ENCODE results near the gene DENND1A.

DENND1A gene

DNA sequence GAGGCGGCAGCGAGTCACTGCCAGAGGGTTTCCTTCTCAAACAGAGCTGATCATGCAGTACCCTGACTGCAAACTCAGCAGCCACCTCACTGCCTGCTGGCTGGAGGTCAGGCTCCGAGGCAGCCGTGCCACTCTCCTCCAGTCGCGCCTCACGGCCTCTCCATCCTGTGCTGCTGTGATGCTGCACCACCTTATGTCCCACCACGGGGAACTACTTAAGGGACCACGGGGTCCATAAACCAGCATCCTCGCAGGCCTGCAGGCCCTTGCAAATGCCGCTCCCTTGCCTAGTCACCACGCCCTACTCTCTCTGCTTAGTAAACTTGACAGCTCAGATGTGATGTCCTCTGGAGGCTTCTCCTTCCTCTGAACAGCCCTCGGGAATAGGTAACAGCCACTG is 474.7 kb downstream of the DENND1A start:
- H3K36me3 ChIP-seq (ENCODE audit: control insufficient read depth, insufficient read depth, low read length), result no peaks in the 10 kb centered on the region
- H3K4me3 ChIP-seq (ENCODE audit: low read depth, low read length), result no peak overlapping the region
- H3K27me3 ChIP-seq (ENCODE audit: control insufficient read depth, insufficient read depth, low read length), result no peaks in the 10 kb centered on the region
- H3K9ac ChIP-seq (ENCODE audit: low read depth, low read length), result no peak overlapping the region
- H3K4me1 ChIP-seq (ENCODE audit: control insufficient read depth, insufficient read depth, low read length), result no peaks in the 10 kb centered on the region
- no peaks in the 10 kb centered on the region for H3K9me3 ChIP-seq (ENCODE audit: control insufficient read depth, insufficient read depth, low read length)
- H3K27ac ChIP-seq (ENCODE audit: low read depth, low read length), result no peak overlapping the region

DNA sequence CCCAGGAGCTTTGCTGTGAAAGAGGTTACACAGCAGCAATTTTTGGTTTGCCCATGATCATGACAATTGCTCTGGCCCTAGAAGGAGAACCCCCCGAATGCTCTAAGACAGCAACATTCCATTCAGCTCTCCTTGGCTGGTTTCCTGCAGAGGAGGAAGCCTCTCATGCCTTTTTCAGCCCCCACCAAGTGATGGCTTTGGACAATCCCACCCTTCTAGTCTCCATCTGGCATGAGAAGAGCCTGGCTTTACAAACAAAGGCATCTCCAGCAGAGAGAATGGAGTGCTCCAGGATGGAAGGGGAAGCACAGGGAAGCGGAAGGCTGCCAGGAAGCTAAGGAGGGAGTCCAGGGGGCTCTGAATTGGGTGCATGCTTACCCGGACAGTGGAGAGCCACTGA is 475.6 kb downstream of the DENND1A start:
- no peak overlapping the region for H3K27ac ChIP-seq (ENCODE audit: low read depth, low read length)
- no peak overlapping the region for H3K4me3 ChIP-seq (ENCODE audit: low read depth, low read length)
- H3K27me3 ChIP-seq (ENCODE audit: control insufficient read depth, insufficient read depth, low read length), result no peaks in the 10 kb centered on the region
- H3K9me3 ChIP-seq (ENCODE audit: control insufficient read depth, insufficient read depth, low read length), result no peaks in the 10 kb centered on the region
- no peaks in the 10 kb centered on the region for H3K4me1 ChIP-seq (ENCODE audit: control insufficient read depth, insufficient read depth, low read length)
- no peak overlapping the region for H3K9ac ChIP-seq (ENCODE audit: low read depth, low read length)
- H3K36me3 ChIP-seq (ENCODE audit: control insufficient read depth, insufficient read depth, low read length), result no peaks in the 10 kb centered on the region

DNA sequence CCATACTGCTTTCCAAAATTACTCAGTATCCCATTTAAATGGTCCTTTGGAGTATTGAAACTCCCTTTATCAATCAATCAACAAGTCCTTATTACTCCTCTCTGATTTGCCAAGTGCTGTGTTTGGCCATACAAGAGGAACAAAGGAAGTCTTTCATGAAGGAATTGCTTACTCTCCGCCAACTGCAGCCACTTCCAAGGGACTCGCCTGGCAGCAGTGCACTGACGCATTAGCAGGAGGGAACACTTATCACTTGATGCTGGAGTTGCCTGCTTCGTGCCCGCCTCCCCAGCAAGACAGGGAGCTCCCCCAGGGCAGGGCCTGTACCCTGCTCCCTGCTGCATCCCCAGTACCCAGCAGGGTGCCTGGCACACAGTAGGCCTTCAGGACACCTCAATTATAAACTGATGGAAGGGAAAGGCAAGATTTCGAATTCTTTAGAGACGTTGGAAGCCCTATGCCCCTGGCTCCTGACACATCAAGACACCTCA is 476.1 kb downstream of the DENND1A start:
- H3K4me1 ChIP-seq (ENCODE audit: control insufficient read depth, insufficient read depth, low read length), result no peaks in the 10 kb centered on the region
- no peak overlapping the region for H3K9ac ChIP-seq (ENCODE audit: low read depth, low read length)
- H3K27ac ChIP-seq (ENCODE audit: low read depth, low read length), result no peak overlapping the region
- no peaks in the 10 kb centered on the region for H3K9me3 ChIP-seq (ENCODE audit: control insufficient read depth, insufficient read depth, low read length)
- no peaks in the 10 kb centered on the region for H3K36me3 ChIP-seq (ENCODE audit: control insufficient read depth, insufficient read depth, low read length)
- H3K4me3 ChIP-seq (ENCODE audit: low read depth, low read length), result no peak overlapping the region
- H3K27me3 ChIP-seq (ENCODE audit: control insufficient read depth, insufficient read depth, low read length), result no peaks in the 10 kb centered on the region

DNA sequence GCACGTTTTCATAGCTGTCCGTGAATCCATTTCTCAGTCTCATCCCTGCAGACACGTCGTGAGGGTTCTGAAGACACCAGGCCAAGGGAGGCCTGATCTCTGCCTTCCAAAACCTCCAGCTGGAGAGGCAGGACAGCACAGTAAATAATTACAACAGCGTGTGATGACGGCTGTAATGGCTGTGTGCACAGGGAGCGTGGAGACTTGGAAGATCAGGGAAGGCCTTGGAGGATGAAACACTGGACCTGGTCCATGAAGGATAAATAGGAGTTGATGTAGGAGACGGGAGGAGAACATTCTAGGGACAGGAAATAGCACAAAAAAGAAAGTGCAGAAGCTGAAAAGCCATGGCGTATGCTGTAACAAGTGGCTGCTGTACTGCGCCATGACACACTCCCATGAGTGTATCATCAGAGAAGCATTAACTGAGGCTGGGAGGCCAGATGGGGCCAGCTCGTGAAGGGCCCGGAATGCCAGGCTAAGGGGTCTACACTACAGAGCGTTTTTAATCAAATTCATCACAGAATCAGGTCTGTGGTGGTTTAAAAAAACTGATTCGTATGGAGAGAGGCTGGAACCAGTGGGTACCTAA is 476.8 kb downstream of the DENND1A start:
- H3K9ac ChIP-seq (ENCODE audit: low read depth, low read length), result no peak overlapping the region
- H3K27me3 ChIP-seq (ENCODE audit: control insufficient read depth, insufficient read depth, low read length), result no peaks in the 10 kb centered on the region
- H3K4me3 ChIP-seq (ENCODE audit: low read depth, low read length), result no peak overlapping the region
- H3K36me3 ChIP-seq (ENCODE audit: control insufficient read depth, insufficient read depth, low read length), result no peaks in the 10 kb centered on the region
- H3K4me1 ChIP-seq (ENCODE audit: control insufficient read depth, insufficient read depth, low read length), result 0 out of 2 replicates have a peak, but pooled peaks cover under 1% of the 10 kb centered on the region
- no peaks in the 10 kb centered on the region for H3K9me3 ChIP-seq (ENCODE audit: control insufficient read depth, insufficient read depth, low read length)
- H3K27ac ChIP-seq (ENCODE audit: low read depth, low read length), result no peak overlapping the region

DNA sequence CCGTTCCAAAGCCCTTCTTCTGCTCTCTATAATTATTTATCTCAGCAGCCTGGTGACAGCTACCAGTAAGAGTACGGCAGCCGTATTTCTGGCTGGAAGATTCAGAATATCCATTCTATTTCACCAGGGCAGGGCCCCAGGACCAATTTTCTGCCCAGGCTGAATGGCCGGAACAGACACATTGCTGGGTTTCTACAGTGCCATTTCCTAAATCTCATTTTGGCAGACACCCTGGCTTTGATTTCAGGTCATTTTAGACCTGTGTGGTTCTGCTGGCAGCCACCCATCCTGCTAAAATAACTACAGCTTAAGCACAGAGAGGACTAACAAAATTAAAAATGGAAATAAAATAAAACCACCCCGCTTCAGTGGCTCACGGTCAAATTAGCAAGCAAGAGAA is 478.9 kb downstream of the DENND1A start:
- Histone ChIP-seq H3K27ac (ENCODE audit: low read depth, low read length) (no peak overlapping the region), H3K4me1 (ENCODE audit: control insufficient read depth, insufficient read depth, low read length) (0 out of 2 replicates have a peak, but pooled peaks cover 4% of the 10 kb centered on the region), H3K36me3 (ENCODE audit: control insufficient read depth, insufficient read depth, low read length) (no peaks in the 10 kb centered on the region), H3K27me3 (ENCODE audit: control insufficient read depth, insufficient read depth, low read length) (no peaks in the 10 kb centered on the region), H3K9me3 (ENCODE audit: control insufficient read depth, insufficient read depth, low read length) (no peaks in the 10 kb centered on the region), H3K4me3 (ENCODE audit: low read depth, low read length) (no peak overlapping the region), H3K9ac (ENCODE audit: low read depth, low read length) (no peak overlapping the region)

DNA sequence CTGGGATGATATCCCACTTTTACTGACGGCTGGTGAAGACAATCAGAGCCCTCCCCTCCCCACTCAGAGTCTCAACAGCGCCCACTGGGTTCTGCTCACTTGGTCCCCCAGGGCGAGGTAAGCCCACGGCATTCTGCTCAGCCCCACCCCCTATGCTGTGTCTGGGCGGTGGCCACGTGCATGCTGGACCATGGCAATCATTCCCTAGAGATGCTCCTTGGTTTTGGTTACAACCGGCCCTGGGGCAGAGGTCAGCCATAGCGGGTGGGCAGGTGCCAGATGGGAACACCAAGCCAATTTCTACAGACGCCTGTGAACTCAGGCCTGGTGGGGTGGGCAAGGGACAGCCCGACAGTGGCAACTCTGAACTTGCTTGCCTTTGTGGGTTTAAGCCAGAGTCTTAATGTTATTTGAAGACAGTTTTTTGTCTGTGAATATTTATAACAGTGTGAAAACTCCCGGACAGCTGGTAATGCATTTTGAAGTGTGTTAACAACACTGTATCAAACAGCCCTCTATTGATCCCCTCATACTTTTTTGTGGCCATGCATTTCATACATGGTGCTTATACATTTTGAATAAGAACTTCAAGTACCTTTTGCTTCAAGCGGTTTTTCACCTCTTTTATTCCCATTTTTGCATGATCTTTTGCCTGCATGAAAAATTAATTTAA is 479.7 kb downstream of the DENND1A start:
- Histone ChIP-seq H3K27ac (ENCODE audit: low read depth, low read length) (no peak overlapping the region), H3K27me3 (ENCODE audit: control insufficient read depth, insufficient read depth, low read length) (no peaks in the 10 kb centered on the region), H3K9ac (ENCODE audit: low read depth, low read length) (no peak overlapping the region), H3K4me3 (ENCODE audit: low read depth, low read length) (no peak overlapping the region), H3K4me1 (ENCODE audit: control insufficient read depth, insufficient read depth, low read length) (0 out of 2 replicates have a peak, but pooled peaks cover 4% of the 10 kb centered on the region), H3K9me3 (ENCODE audit: control insufficient read depth, insufficient read depth, low read length) (no peaks in the 10 kb centered on the region), H3K36me3 (ENCODE audit: control insufficient read depth, insufficient read depth, low read length) (no peaks in the 10 kb centered on the region)

DNA sequence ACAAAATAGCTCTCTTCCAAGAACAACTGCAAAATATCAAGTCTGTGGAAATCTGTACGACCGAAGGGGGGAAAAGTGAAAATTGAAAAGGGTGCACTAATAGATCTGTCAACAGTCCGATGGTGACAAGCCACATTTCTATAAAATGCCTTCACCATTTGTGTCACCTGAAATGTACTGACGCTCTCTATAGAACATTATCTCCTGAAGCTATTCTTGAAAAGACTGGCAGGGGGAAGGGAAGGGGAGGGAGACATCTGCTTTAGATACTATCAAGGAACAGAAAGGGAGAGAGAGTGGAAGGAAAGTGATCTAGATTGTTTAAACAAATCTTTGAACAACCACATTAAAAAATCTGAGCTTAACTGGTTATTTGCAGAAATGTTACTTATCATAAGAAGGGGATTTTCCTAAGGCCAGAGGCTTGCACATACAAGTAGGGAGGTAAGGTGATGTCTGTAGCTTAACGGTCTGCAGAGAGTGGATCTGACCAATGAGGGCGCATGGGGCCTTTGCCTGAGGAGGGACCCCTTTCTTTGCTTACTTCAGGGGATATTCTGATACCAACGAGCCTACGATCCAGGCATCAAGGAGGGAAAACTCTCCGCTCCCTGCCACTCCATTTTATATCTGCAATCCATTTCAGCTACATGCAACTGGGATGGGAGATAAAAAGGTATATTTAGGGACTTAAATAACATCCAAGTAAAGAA is 481.8 kb downstream of the DENND1A start:
- Histone ChIP-seq H3K27ac (ENCODE audit: low read depth, low read length) (no peak overlapping the region), H3K9me3 (ENCODE audit: control insufficient read depth, insufficient read depth, low read length) (no peaks in the 10 kb centered on the region), H3K9ac (ENCODE audit: low read depth, low read length) (no peak overlapping the region), H3K4me1 (ENCODE audit: control insufficient read depth, insufficient read depth, low read length) (0 out of 2 replicates have a peak, but pooled peaks cover 4% of the 10 kb centered on the region), H3K27me3 (ENCODE audit: control insufficient read depth, insufficient read depth, low read length) (no peaks in the 10 kb centered on the region), H3K36me3 (ENCODE audit: control insufficient read depth, insufficient read depth, low read length) (no peaks in the 10 kb centered on the region), H3K4me3 (ENCODE audit: low read depth, low read length) (no peak overlapping the region)

DNA sequence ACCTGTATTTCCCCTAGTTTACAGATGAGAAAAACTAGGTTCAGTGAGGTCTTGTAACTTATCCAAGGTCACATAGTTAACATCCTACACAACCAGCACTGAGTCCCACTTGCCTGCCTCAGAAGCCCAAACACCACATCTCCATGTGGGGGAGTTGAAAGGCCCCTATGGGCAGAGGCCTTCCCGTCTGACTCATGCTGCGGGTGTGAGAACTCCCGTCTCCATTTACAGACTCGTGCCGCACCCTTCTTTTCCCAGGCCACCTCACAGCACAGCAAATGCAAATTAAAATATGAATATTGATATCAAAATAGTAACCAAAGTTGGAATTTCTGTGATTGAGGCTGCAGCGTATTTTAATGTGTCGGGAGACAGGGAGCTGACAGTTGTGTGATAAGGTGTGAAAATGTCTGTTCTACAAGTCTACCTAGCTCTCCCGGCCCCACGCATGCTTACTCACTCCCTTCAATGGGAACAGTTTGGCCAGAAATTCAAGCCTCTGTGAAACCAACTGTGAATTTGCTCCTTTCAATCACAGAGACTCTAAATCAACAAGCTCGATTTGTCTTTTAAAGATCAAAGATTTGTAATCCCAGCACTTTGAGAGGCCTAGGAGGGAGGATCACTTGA is 483.8 kb downstream of the DENND1A start:
- no peaks in the 10 kb centered on the region for H3K9me3 ChIP-seq (ENCODE audit: control insufficient read depth, insufficient read depth, low read length)
- no peaks in the 10 kb centered on the region for H3K27me3 ChIP-seq (ENCODE audit: control insufficient read depth, insufficient read depth, low read length)
- peak overlapping the region; percentile 26 for H3K27ac ChIP-seq (ENCODE audit: low read depth, low read length)
- H3K4me1 ChIP-seq (ENCODE audit: control insufficient read depth, insufficient read depth, low read length), result 0 out of 2 replicates have a peak, but pooled peaks cover 4% of the 10 kb centered on the region
- no peak overlapping the region for H3K9ac ChIP-seq (ENCODE audit: low read depth, low read length)
- H3K4me3 ChIP-seq (ENCODE audit: low read depth, low read length), result no peak overlapping the region
- no peaks in the 10 kb centered on the region for H3K36me3 ChIP-seq (ENCODE audit: control insufficient read depth, insufficient read depth, low read length)

DNA sequence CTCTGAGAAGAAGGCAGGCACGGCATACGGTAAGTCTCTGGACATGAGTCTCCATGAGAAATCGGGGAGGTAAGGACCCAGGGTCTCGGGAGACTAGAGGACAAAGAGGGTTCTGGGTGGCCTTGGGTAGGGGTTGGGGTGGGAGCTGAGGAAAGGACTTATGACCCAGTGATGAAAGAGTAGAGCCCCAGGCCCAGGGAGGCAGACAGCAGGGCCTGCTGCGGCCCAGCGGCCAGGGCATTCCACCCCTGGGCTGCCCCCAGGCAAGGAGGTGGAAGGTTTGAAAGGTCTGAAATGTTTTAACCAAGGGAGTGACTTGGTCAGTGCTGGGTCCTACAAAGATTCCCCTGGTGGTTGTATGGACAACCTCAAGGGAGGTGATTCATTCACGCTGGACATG is 484.8 kb downstream of the DENND1A start:
- H3K4me3 ChIP-seq (ENCODE audit: low read depth, low read length), result no peak overlapping the region
- no peaks in the 10 kb centered on the region for H3K27me3 ChIP-seq (ENCODE audit: control insufficient read depth, insufficient read depth, low read length)
- H3K9me3 ChIP-seq (ENCODE audit: control insufficient read depth, insufficient read depth, low read length), result no peaks in the 10 kb centered on the region
- peaks cover 4% of the 10 kb centered on the region; the same call in 1 of the 2 replicates for H3K4me1 ChIP-seq (ENCODE audit: control insufficient read depth, insufficient read depth, low read length)
- no peak overlapping the region for H3K27ac ChIP-seq (ENCODE audit: low read depth, low read length)
- H3K9ac ChIP-seq (ENCODE audit: low read depth, low read length), result no peak overlapping the region
- H3K36me3 ChIP-seq (ENCODE audit: control insufficient read depth, insufficient read depth, low read length), result no peaks in the 10 kb centered on the region

DNA sequence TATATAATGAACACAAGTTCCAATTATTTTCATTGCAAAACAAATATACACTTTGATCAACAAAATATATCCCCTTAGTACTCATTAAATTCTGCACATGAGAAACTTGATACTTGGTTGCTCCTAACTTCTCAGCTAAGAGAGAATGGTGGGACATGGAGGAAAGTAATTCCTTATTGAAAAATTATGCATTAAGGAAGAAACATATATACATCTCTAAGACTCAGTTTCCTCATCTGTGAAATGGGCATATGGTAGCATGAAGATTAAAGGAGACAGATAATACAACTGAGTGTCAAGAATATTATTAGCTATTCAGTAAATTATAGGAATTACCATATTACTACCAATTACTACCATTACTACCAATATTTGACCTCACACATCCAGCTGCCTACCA is 488.2 kb downstream of the DENND1A start:
- Histone ChIP-seq H3K9me3 (ENCODE audit: control insufficient read depth, insufficient read depth, low read length) (no peaks in the 10 kb centered on the region), H3K9ac (ENCODE audit: low read depth, low read length) (no peak overlapping the region), H3K36me3 (ENCODE audit: control insufficient read depth, insufficient read depth, low read length) (no peaks in the 10 kb centered on the region), H3K27ac (ENCODE audit: low read depth, low read length) (no peak overlapping the region), H3K4me3 (ENCODE audit: low read depth, low read length) (no peak overlapping the region), H3K4me1 (ENCODE audit: control insufficient read depth, insufficient read depth, low read length) (peaks cover 15% of the 10 kb centered on the region), H3K27me3 (ENCODE audit: control insufficient read depth, insufficient read depth, low read length) (no peaks in the 10 kb centered on the region)

Data from HUES48 (cell line).